Fibroblast of pulmonary artery (primary cell): ENCODE results near the gene PLEKHH1.

Experiments
- DNase-seq: peaks from one replicate; pipeline ENCODE4 v3.0.0-alpha.2; 2010; ENCODE audit warnings: low read depth
- H3K4me3 ChIP-seq: replicated peaks from 2 replicates; pipeline ENCODE4 v1.5.1; 2011; ENCODE audit warnings: low read depth, mild to moderate bottlenecking, control low read depth, low read length, moderate library complexity
- CTCF ChIP-seq: IDR thresholded peaks from 2 replicates; pipeline ENCODE4 v1.5.1; 2011; ENCODE audit warnings: mild to moderate bottlenecking, control low read depth, low read length, inconsistent platforms; ENCODE audit errors: missing control alignments

PLEKHH1 gene

DNA sequence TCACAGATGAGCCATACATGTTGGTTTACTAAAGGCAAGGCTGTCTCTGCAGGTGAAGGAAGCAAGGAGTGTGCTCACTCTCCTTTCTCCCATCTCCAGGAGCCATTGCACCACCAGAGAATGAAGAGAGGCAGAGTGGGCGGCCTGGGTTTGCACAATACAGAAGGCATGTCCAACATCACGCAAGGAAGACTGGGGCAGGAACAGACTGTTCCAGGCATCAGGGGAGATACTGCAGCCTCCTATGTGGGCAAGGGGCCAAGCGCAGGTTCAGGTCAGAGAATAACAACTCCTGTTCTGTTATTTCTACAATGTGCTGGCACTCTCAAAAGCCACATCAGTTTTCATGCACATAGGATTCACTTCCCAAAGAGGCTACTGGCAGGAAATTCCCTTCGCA is 42.9 kb upstream of the PLEKHH1 start:
- TF ChIP-seq CTCF: no peak
- DNase-seq: no peak
- H3K4me3 ChIP-seq: no peak overlapping the region

GRCh38 chr14:67491285-67491684 is 41.8 kb upstream of the PLEKHH1 start:
- TF ChIP-seq CTCF: no peak
- DNase-seq: no peak
- no peak overlapping the region for H3K4me3 ChIP-seq

DNA sequence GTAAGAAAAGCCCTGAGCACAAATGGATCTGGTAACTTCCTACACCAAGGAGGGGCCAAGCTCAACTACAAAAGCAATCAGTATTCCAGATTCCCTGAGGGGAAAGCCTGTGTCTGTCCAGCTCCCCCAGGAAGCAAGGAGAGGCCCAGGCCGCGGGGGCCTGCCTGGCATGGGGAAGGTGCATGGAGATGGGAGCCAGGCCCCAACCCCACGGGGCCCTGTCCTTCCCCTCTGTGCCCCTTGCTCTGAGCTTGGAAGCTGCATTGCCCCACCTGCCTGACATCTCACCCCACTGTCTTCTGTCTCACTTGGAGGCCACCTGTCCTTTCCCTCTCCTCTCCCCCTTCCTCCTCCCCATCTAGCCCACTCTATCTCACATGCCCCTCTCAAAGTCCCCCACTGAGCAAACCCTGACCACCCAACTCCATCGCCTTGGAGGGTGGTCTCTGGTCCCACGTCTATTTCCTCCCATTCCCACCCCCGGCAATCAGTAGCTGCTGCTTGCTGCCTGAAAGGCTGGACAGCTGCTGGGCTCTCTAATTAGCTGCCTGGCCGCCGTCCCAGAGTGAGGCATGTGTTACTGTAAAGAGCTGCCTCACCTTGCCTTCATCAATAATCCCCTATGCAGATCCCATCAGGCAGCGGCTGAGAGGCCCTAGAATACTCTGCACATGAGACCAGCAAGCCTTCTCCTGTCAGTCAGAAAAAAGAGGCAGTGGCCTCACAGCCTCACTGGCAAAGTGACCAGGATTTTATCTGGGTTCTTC is 41.2 kb upstream of the PLEKHH1 start:
- no peak for DNase-seq
- no peak for TF ChIP-seq CTCF
- no peak overlapping the region for H3K4me3 ChIP-seq

- TF ChIP-seq CTCF: no peak
- H3K4me3 ChIP-seq: no peak overlapping the region
- no peak for DNase-seq
These were observed 40.6 kb upstream of the PLEKHH1 start for GRCh38 chr14:67492538-67492937.

- no peak for TF ChIP-seq CTCF
- DNase-seq: no peak
- H3K4me3 ChIP-seq: no peak overlapping the region
These were observed 39.9 kb upstream of the PLEKHH1 start for GRCh38 chr14:67493092-67493717.

- no peak for TF ChIP-seq CTCF
- DNase-seq: no peak
- no peak overlapping the region for H3K4me3 ChIP-seq
These were observed 37.3 kb upstream of the PLEKHH1 start for GRCh38 chr14:67495827-67496226.

GRCh38 chr14:67497216-67497615 is 35.9 kb upstream of the PLEKHH1 start:
- no peak overlapping the region for H3K4me3 ChIP-seq
- TF ChIP-seq CTCF: no peak
- DNase-seq: no peak
